GM19351 (cell line): ENCODE data around the gene LRRIQ1.
"Not testable (repeated sequence)": the region's sequence is repeated elsewhere in the genome, so short reads cannot be mapped to it uniquely, and the experiment has no call there.

Source experiments
- ATAC-seq: cut with Tn5 transposase; IDR thresholded peaks from one replicate; pipeline ENCODE4 v1.9.1; 2021; ENCODE audit warnings: mild to moderate bottlenecking, moderate library complexity; ENCODE audit not compliant: unreplicated experiment

The LRRIQ1 gene, protein sequence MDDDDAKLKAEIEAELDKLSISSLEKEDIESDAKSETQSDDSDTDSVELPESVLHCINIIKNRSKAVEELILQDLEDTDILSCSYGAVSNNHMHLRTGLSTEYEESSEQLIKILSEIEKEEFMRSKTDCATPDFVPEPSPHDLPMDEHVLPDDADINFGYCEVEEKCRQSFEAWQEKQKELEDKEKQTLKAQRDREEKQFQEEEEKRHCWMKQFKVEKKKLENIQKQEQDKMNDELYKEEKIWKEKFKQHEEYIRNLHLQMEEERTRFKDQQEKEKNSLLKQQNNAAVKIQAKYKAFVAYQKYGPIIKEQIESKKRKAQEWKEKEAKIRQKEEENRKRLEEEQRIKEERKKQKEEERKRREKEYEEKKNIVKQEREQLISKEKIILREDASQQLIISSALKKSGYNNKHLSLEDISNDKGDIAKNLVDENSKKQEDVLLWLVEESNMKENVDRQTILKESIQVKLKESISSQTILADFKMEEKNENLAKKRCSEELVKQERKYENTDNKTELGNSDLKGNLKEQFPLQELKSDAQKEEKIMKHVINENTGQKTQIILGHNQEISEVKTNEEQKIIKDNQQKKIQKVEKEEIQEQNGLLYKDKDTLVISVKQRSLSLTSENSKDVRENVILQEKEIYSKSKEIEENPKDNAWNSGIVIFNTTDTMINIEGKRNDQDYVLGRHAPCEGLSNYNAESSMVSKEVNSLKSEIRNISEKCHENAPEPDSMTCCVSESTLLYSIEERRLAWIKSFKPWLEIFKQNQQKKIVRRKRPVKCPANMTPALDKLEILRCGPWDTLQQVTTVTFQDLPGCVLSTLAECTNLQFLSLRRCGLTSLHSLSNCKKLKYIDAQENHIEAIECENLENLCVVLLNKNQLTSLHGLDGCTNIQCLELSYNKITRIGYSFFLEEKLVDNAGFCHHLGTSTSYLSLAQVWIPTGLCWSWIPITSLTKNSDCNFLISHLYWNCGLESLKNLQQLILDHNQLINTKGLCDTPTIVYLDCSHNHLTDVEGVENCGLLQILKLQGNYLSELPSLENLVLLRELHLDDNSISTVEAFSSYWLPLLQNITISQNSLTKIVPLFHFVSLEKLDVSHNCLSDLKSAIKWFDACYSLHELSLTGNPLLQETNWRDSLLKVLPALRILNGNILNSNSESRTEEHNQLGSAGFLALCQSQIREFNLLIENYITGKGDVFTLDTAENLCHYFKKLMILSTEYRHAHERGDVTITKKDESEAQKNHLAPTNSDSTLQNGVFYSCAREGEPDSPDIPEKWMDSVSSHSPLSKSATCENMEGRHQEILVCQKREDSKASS (N-terminal part only)

DNA sequence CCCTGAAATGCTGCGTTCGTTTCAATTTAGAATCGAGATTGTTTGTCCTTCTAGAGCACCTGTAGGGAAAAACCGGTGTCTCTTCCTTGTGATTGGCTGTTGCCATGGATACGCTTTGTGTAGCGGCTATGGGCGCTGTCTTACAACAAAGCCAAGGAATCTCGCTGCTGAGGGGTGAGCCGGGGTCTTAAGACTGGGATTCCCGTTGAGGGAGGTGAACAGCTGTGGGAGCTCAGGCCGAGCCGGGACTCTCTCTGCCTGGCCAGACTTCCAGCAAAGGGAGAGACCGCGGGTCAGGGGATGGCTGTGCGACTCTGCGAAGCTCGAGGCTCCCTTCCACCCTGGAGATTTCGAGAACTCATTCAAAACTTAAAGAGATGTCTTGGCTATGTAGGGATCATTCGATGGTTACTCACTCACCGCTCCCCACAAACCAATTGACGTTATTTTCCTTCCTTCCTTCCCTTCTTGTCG, at the start of gene LRRIQ1, which contains the start of gene TSPAN19:
Gene LRRIQ1 (plus strand): TSS at position 118 of the 474 bp plus-strand sequence. CDS start 1,826 bp downstream, outside the sequence.
Gene TSPAN19 (minus strand): TSS at position 44 of the 474 bp plus-strand sequence. CDS start 6,331 bp downstream, outside the sequence.
- peak; percentile 99 for ATAC-seq

DNA sequence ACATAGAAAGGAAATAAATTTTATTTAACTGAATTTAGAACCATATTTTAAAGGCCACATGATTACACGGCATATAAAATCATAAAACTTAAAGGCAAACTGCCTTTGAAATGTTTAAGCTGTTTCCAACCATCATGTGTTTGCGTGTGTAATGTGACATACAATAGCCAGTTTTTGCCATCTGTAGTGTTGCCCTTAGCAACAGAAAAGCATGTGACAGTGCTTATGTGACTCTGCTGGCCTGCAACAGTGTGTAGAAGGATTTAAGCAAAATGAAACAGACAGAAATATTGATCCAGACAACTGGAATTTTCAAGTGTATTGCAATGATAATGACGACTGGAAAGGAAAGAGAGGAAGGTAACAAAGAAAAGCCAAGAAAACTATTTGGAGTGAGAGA, 49.6 kb upstream of the LRRIQ1 start:
- no peak for ATAC-seq

DNA sequence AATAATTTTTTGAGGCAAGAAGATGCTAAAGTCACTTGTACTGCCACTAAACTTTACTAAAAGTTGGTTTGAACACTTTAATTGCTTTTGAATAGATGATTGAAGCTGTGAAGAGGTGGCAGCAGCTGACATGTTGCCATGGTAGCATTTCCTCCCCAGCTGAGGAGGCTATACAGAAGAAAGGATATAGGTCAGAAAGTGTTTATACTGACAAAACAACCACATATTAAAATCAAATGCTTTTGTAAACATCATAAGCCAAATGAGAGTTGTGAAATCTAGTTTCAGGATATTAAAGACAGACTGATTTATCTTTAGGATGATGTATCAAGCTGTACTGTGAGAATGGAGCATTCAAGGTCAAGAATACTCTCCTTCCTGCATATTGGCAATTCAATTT, 41.7 kb upstream of the LRRIQ1 start:
- no peak for ATAC-seq

- ATAC-seq = no peak
Measured at GRCh38 chr12:84995641-84996040, 40.5 kb upstream of the LRRIQ1 start.

- no peak for ATAC-seq
Measured at GRCh38 chr12:84996759-84997158, 39.4 kb upstream of the LRRIQ1 start.

- no peak for ATAC-seq
Measured at GRCh38 chr12:84998341-84998740, 37.8 kb upstream of the LRRIQ1 start.

GRCh38 chr12:85000729-85001128, 35.4 kb upstream of the LRRIQ1 start:
- no peak for ATAC-seq

DNA sequence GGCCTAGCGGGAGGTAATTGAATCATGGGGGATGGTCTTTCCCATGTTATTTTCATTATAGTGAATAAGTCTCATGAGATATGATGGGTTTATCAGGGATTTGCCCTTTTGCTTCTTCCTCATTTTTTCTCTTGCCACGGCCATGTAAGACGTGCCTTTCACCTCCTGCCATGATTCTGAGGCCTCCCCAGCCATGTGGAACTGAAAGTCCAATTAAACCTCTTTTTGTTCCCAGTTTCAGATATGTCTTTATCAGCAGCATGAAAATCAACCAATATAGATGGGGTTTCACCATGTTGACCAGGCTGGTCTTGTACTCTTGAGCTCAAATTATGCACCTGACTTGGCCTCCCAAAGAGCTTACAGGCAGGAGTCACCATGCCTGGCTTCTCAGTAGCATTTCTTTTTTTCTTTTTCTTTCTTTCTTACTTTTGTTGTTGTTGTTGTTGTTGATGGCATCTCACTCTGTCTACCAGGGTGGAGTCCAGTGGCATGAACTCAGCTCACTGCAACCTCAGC, 33.3 kb upstream of the LRRIQ1 start:
- no peak for ATAC-seq

- no peak for ATAC-seq
Measured at GRCh38 chr12:85004204-85004603, 31.9 kb upstream of the LRRIQ1 start.

GRCh38 chr12:85005047-85005446, 31.1 kb upstream of the LRRIQ1 start:
- not testable (repeated sequence) for ATAC-seq

DNA sequence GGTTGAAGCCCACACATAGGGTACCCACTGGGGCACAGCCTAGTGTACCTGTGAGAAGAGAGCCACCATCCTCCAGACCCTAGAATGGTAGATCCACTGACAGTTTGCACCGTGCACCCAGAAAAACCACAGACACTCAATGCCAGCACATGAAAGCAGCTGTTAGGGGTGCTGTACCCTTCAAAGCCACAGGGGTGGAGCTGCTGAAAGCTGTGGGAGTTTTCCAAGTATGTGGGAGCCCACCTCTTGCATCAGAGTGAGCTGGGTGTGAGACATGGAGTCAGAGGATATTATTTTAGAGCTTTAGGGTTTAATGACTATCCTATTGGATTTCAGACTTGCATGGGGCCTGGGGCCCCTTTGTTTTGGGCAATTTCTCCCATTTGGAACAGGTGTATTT, 30.5 kb upstream of the LRRIQ1 start:
- no peak for ATAC-seq

DNA sequence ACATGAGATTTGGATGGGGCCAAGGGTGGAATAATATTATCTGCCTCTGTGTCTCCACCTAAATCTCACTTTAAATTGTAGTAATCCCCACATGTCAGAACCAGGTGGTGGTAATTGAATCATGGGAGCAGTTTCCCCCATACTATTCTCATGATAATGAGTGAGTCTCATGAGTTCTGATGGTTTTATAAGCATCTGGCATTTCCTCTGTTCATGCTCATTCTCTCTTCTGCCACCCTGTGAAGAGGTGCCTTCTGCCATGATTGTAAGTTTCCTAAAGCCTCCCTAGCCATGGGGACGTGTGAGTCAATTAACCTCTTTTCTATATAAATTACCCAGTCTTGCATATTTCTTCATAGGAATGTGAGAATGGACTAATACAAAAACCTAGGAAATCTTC, 29.9 kb upstream of the LRRIQ1 start:
- ATAC-seq = no peak

- ATAC-seq = no peak
Measured at GRCh38 chr12:85007836-85008235, 28.3 kb upstream of the LRRIQ1 start.

GRCh38 chr12:85016413-85016812, 19.7 kb upstream of the LRRIQ1 start:
- no peak for ATAC-seq

DNA sequence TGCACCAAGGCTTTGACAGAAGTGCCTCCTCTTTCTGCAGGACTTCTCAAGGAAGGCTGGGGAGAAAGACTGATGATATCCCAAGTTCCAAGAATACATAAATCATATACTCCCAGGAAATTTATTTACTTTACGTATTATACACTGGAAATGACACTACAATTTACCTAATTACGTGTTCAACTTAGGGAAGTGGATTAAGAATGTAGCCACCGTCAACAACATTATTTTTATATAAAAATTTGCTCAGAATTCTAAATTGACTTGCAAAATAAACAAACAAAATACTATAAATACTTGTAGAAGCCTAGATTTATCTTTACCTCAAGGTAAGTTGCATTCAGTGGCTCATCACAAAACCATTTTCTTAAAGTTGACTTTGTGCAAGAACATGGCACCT, 19.0 kb upstream of the LRRIQ1 start:
- ATAC-seq = no peak

DNA sequence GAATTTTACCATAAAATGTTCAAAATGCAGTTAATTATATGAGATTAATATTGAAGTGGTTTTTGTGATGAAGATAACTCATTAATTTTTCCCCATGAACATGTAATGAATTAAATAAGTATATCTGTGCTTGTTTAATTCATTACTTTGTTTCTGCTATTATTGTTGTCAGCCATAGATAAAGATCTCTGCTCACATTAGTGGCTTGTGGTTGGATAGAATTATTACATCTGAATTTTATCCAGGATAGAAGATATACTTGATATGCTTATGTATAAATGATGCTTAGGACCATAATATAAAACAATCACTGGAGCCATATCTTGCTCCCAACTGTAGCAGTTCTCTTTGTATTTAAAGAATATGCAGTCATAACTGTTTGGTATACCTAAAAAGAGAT, 18.5 kb upstream of the LRRIQ1 start:
- ATAC-seq = no peak

DNA sequence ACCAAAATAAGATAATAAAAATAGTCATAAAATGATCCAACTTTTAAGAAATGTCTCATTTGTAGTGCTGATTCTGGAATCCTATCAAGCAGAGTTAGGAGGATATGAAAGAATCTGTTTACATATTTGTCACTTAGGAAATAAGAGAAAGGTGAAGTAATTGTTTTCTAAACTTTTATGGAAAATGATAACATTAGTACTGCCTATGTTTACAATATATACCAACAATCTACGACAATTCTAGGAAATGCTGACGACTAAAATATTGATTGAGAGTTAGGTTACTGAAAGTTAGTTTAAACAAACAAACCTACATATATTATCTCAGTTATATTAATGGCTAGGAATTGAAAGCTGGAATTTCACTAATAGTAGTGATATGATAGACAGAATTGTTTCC, 18.1 kb upstream of the LRRIQ1 start:
- no peak for ATAC-seq

DNA sequence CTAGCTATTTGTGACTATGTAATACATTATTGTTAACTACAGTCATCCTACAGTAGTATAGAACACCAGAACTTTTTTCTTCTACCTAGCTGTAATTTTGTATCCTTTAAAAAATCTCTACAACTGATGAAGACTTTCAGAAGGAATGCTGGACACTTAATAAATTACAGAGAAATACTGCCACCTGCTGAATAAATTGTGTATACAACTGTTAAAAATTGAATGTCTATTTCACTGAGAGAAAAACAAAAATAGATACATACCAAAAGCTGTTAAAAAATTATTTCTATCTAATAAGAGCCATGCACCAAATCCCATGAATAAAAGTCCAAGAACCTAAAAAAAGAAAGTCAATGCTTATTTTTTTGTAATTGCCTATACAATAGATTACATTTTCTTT, 6.7 kb upstream of the LRRIQ1 start:
- peak; percentile 56 for ATAC-seq

GRCh38 chr12:85036733-85037132, 582 bp downstream of the LRRIQ1 start:
- ATAC-seq = peak; percentile 15

GRCh38 chr12:85041395-85041794, 5.2 kb downstream of the LRRIQ1 start:
- no peak for ATAC-seq
